DND-41 (cell line): Measurements from ENCODE around the gene RBFOX1.

Source experiments
- ATAC-seq: fragments of 200-7000 bp; cut with Tn5 transposase; 3 replicates; pipeline ENCODE4 v1.9.1; 2021; ENCODE audit warnings: low read depth; ENCODE audit not compliant: insufficient read depth
- DNase-seq: peaks from one replicate; pipeline ENCODE4 v3.0.0-alpha.2; 2020
- H2AFZ ChIP-seq: 2 replicates; pipeline ENCODE4 v1.6.0; 2012; ENCODE audit warnings: low read depth, low read length
- H3K27ac ChIP-seq: 2 replicates; pipeline ENCODE4 v1.5.1; 2012; ENCODE audit warnings: low read length, inconsistent platforms
- H3K27me3 ChIP-seq: fragments of 200-600 bp; sonication (generic); 2 replicates; pipeline ENCODE4 v1.6.0; 2012; ENCODE audit warnings: low read length, mild to moderate bottlenecking, inconsistent platforms; ENCODE audit not compliant: insufficient read depth, poor library complexity
- H3K36me3 ChIP-seq: 2 replicates; pipeline ENCODE4 v1.5.1; 2012; ENCODE audit warnings: low read length, inconsistent platforms; ENCODE audit not compliant: insufficient read depth
- H3K4me1 ChIP-seq: 2 replicates; pipeline ENCODE4 v1.5.1; 2012; ENCODE audit warnings: mild to moderate bottlenecking, low read length; ENCODE audit not compliant: insufficient read depth
- H3K4me2 ChIP-seq: 2 replicates; pipeline ENCODE4 v1.6.0; 2012; ENCODE audit warnings: mild to moderate bottlenecking, moderate library complexity, low read length, inconsistent platforms; ENCODE audit not compliant: insufficient read depth
- H3K4me3 ChIP-seq, 2 experiments: fragments of 200-600 bp in 1 of 2; shearing (Covaris generic) in 1 of 2; 2 replicates each; pipeline ENCODE4 v1.5.1; 2012 to 2016; ENCODE audit warnings: inconsistent platforms in 2 of 2, low read length in 2 of 2, mild to moderate bottlenecking in 2 of 2, low read depth in 1 of 2, moderate library complexity in 1 of 2
- H3K79me2 ChIP-seq: 2 replicates; pipeline ENCODE4 v1.6.0; 2012; ENCODE audit warnings: low read length, inconsistent platforms; ENCODE audit not compliant: insufficient read depth
- H3K9ac ChIP-seq: 2 replicates; pipeline ENCODE4 v1.6.0; 2012; ENCODE audit warnings: low read depth, mild to moderate bottlenecking, inconsistent platforms, low read length, moderate library complexity
- H3K9me3 ChIP-seq: 2 replicates; pipeline ENCODE4 v1.5.1; 2012; ENCODE audit warnings: low read length, moderate library complexity, mild to moderate bottlenecking, inconsistent platforms; ENCODE audit not compliant: insufficient read depth, severe bottlenecking
- H4K20me1 ChIP-seq: 2 replicates; pipeline ENCODE4 v1.6.0; 2012; ENCODE audit warnings: low read length; ENCODE audit not compliant: insufficient read depth
- CTCF ChIP-seq: IDR thresholded peaks from 2 replicates; pipeline ENCODE4 v1.5.1; 2012; ENCODE audit warnings: borderline replicate concordance, low read length, moderate library complexity, mild to moderate bottlenecking; ENCODE audit not compliant: poor library complexity, severe bottlenecking; ENCODE audit errors: extremely low read depth
- EZH2 ChIP-seq: IDR thresholded peaks from 3 replicates; pipeline ENCODE4 v1.6.1; 2012; ENCODE audit warnings: borderline replicate concordance, low read depth, mild to moderate bottlenecking, moderate library complexity, low read length, inconsistent platforms; ENCODE audit not compliant: severe bottlenecking

RBFOX1 gene

GRCh38 chr16:7644176-7644575 is 311.5 kb downstream of the RBFOX1 start:
- DNase-seq (no peak), ATAC-seq (no peak)
- H3K27ac ChIP-seq, result no peak overlapping the region
- no peak overlapping the region for H3K9ac ChIP-seq
- no peaks in the 10 kb centered on the region for H3K9me3 ChIP-seq
- TF ChIP-seq EZH2, result no peak
- no peak for TF ChIP-seq CTCF
- no peaks in the 10 kb centered on the region for H3K36me3 ChIP-seq
- no peak overlapping the region for H3K4me3 ChIP-seq
- H3K4me1 ChIP-seq, result no peaks in the 10 kb centered on the region
- H3K4me2 ChIP-seq, result no peak overlapping the region
- no peaks in the 10 kb centered on the region for H3K79me2 ChIP-seq
- no peaks in the 10 kb centered on the region for H4K20me1 ChIP-seq
- peaks cover 5% of the 10 kb centered on the region for H3K27me3 ChIP-seq
- no peak overlapping the region for H2AFZ ChIP-seq

- Histone ChIP-seq H3K4me3 (no peak overlapping the region), H3K27me3 (peaks cover 5% of the 10 kb centered on the region), H3K9ac (no peak overlapping the region), H4K20me1 (no peaks in the 10 kb centered on the region), H3K4me2 (no peak overlapping the region), H3K79me2 (no peaks in the 10 kb centered on the region), H3K36me3 (no peaks in the 10 kb centered on the region), H2AFZ (no peak overlapping the region), H3K4me1 (no peaks in the 10 kb centered on the region), H3K27ac (no peak overlapping the region), H3K9me3 (no peaks in the 10 kb centered on the region)
- DNase-seq (no peak), ATAC-seq (no peak)
- TF ChIP-seq CTCF (no peak), EZH2 (no peak)
These were observed 312.2 kb downstream of the RBFOX1 start for GRCh38 chr16:7644811-7645210.

GRCh38 chr16:7646821-7647500 is 314.3 kb downstream of the RBFOX1 start:
- Histone ChIP-seq H3K9ac (no peak overlapping the region), H3K9me3 (no peaks in the 10 kb centered on the region), H3K27ac (no peak overlapping the region), H3K4me3 (no peak overlapping the region), H3K27me3 (peaks cover 10% of the 10 kb centered on the region), H2AFZ (no peak overlapping the region), H3K4me1 (no peaks in the 10 kb centered on the region), H3K36me3 (no peaks in the 10 kb centered on the region), H4K20me1 (no peaks in the 10 kb centered on the region), H3K79me2 (no peaks in the 10 kb centered on the region), H3K4me2 (no peak overlapping the region)
- ATAC-seq (no peak), DNase-seq (no peak)
- TF ChIP-seq EZH2 (no peak), CTCF (no peak)
